ENCODE results near the gene NAV2. TPM values are rescaled to one million over a fixed set of nuclear protein-coding genes. Genes with fewer than 3 reads are reported as not detected.

Gene NAV2
- total and polyA plus RNA-seq, 11 donors: 7.6 to 46.5 (median 20.2) TPM

- peak overlapping the region in 1 of 12 donors; percentile 10 for H3K4me3 ChIP-seq
- H3K4me1 ChIP-seq: peaks cover 0 to 26% (median 13%) of the 10 kb centered on the region in 12 donors
- WGBS, 4 donors: 3 to 5% (median 4%) methylated on average over 9 of the region's 9 CpGs
- ATAC-seq (no peak), DNase-seq (no peak)
- intact Hi-C loops (cut with DNase I): no loop called here
- H3K27ac ChIP-seq: no peak overlapping the region
- no peak for TF ChIP-seq CTCF (IDR thresholded peaks at IDR 0.05)
- no peak for TF ChIP-seq POLR2A (IDR thresholded peaks at IDR 0.05)
- no peaks in the 10 kb centered on the region for H3K9me3 ChIP-seq
- H3K36me3 ChIP-seq: no peaks in the 10 kb centered on the region
- H3K27me3 ChIP-seq: peaks cover 51 to 100% (median 92%) of the 10 kb centered on the region in 9 donors
These were observed 445.1 kb downstream of the NAV2 start for GRCh38 chr11:20157728-20158127.

GRCh38 chr11:20158597-20159257 lies 446.1 kb downstream of the NAV2 start:
- WGBS, 4 donors: 3 to 6% (median 4%) methylated on average over 33 of the region's 33 CpGs
- H3K36me3 ChIP-seq: no peaks in the 10 kb centered on the region
- H3K27ac ChIP-seq: no peak overlapping the region
- ATAC-seq: peak in 3 of 4 donors; percentile 84 to 85 (median 84)
- intact Hi-C loops (cut with DNase I): no loop called here
- TF ChIP-seq CTCF (IDR thresholded peaks at IDR 0.05) (no peak), POLR2A (IDR thresholded peaks at IDR 0.05) (no peak)
- H3K27me3 ChIP-seq: peaks cover 61 to 100% (median 93%) of the 10 kb centered on the region in 9 donors
- DNase-seq: peak; percentile 47 to 70 (median 49)
- no peak overlapping the region for H3K4me3 ChIP-seq
- peaks cover 0 to 36% (median 20%) of the 10 kb centered on the region in 12 donors for H3K4me1 ChIP-seq
- no peaks in the 10 kb centered on the region for H3K9me3 ChIP-seq

- no peak for ATAC-seq
- intact Hi-C loops (cut with DNase I): no loop called here
- no peak for DNase-seq
- H3K4me1 ChIP-seq: peaks cover 0 to 42% (median 22%) of the 10 kb centered on the region in 12 donors
- TF ChIP-seq POLR2A (IDR thresholded peaks at IDR 0.05) (no peak), CTCF (IDR thresholded peaks at IDR 0.05) (no peak)
- no peaks in the 10 kb centered on the region for H3K36me3 ChIP-seq
- peaks cover 68 to 100% (median 97%) of the 10 kb centered on the region in 9 donors for H3K27me3 ChIP-seq
- peak overlapping the region in 1 of 12 donors; percentile 14 for H3K4me3 ChIP-seq
- WGBS, 4 donors: 4 to 9% (median 4%) methylated on average over 43 to 65 of the region's 65 CpGs
- no peaks in the 10 kb centered on the region for H3K9me3 ChIP-seq
- no peak overlapping the region for H3K27ac ChIP-seq
These were observed 447.1 kb downstream of the NAV2 start for GRCh38 chr11:20159466-20160381.
